ENCODE data around the gene SYT1. TPM values are rescaled to one million over a fixed set of nuclear protein-coding genes. Genes with fewer than 3 reads are reported as not detected.

The SYT1 gene
- total and polyA plus RNA-seq, 2 donors (not counting 3 experiments of a cell fraction or from before 2014, with no cell fraction given) = 3.2 to 15.3 TPM

DNA sequence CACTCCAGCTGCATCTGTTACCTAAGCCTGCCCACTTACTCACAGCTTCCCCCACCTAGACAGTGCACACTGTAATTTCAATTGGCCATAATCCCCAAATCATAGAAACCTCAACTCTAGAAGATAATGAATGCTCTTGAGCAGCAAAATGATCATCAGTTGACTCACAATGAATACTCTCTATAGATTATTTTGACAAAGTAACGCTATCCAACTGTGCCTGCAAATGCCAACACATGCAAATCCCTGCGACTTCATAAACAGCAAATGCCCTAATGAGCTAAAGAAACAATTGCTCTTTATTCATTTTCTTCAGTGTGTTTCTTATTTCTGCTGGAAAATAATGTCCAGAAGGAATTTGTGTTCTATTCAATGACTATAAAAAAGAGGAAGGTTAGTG lies 506.7 kb downstream of the SYT1 start:
- Histone ChIP-seq H3K4me2 (ENCODE audit: insufficient read depth, low read length) (no peak overlapping the region), H3K9me3 (replicated peaks; ENCODE audit: control insufficient read depth, insufficient read depth, low read length) (no peaks in the 10 kb centered on the region), H3K9me1 (replicated peaks; ENCODE audit: control insufficient read depth, extremely low read depth, insufficient read depth, low read length) (no peaks in the 10 kb centered on the region), H3K9ac (replicated peaks; ENCODE audit: extremely low read depth, insufficient read depth, low read length) (no peak overlapping the region), H3K27ac (ENCODE audit: insufficient read depth, low read depth, low read length) (no peak overlapping the region), H3K27me3 (ENCODE audit: control insufficient read depth in 2 of 2, insufficient read depth in 2 of 2, low read length in 2 of 2) (no peaks in the 10 kb centered on the region), H4K20me1 (replicated peaks; ENCODE audit: control insufficient read depth, extremely low read depth, insufficient read depth, low read length) (no peaks in the 10 kb centered on the region), H2AFZ (ENCODE audit: low read depth, low read length) (no peak overlapping the region), H3K4me1 (ENCODE audit: control insufficient read depth, extremely low read depth, insufficient read depth, low read length) (peaks cover 4% of the 10 kb centered on the region), H3K36me3 (ENCODE audit: control insufficient read depth in 2 of 2, extremely low read depth in 1 of 2, insufficient read depth in 2 of 2, low read length in 2 of 2) (no peaks in the 10 kb centered on the region), H3K4me3 (replicated peaks in 1 of 3; ENCODE audit: insufficient read depth in 1 of 3, low read depth in 1 of 3, low read length in 3 of 3) (no peak overlapping the region), H3K79me2 (ENCODE audit: control insufficient read depth, insufficient read depth, low read length) (no peaks in the 10 kb centered on the region)
- no peak for DNase-seq (ENCODE audit: low read depth, low spot score)
- ChIA-PET POLR2A (no interaction called here), CTCF (interaction anchor here (0.7 to 5.6 kb wide), 5 partner anchors 13 to 1225 kb away, joined by 3 to 57 read pairs (median 3); no protein-coding TSS in a partner anchor)
- no peak for TF ChIP-seq MYC (IDR thresholded peaks at IDR 0.05; ENCODE audit: low read depth, low read length)
- TF ChIP-seq POLR2A (IDR thresholded peaks at IDR 0.05; ENCODE audit: low read depth, low read length) = no peak
- TF ChIP-seq POLR2AphosphoS5 (IDR thresholded peaks at IDR 0.05; ENCODE audit: insufficient read depth, low read depth, low read length) = no peak
- TF ChIP-seq FOS (IDR thresholded peaks at IDR 0.05; ENCODE audit: borderline replicate concordance, insufficient read depth, low read length) = no peak
- no peak for TF ChIP-seq EZH2 (IDR thresholded peaks at IDR 0.05; ENCODE audit: borderline replicate concordance, low read depth, low read length, severe bottlenecking)
- no peak for TF ChIP-seq JUN (IDR thresholded peaks at IDR 0.05; ENCODE audit: borderline replicate concordance, insufficient read depth, insufficient read length, low read depth)
- no peak for TF ChIP-seq GATA2 (IDR thresholded peaks at IDR 0.05; ENCODE audit: insufficient read depth, insufficient read length, low read depth, low read length)
- no peak for TF ChIP-seq MAX (IDR thresholded peaks at IDR 0.05; ENCODE audit: insufficient read depth, insufficient read length)
- TF ChIP-seq, protein P1, sequence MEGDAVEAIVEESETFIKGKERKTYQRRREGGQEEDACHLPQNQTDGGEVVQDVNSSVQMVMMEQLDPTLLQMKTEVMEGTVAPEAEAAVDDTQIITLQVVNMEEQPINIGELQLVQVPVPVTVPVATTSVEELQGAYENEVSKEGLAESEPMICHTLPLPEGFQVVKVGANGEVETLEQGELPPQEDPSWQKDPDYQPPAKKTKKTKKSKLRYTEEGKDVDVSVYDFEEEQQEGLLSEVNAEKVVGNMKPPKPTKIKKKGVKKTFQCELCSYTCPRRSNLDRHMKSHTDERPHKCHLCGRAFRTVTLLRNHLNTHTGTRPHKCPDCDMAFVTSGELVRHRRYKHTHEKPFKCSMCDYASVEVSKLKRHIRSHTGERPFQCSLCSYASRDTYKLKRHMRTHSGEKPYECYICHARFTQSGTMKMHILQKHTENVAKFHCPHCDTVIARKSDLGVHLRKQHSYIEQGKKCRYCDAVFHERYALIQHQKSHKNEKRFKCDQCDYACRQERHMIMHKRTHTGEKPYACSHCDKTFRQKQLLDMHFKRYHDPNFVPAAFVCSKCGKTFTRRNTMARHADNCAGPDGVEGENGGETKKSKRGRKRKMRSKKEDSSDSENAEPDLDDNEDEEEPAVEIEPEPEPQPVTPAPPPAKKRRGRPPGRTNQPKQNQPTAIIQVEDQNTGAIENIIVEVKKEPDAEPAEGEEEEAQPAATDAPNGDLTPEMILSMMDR (IDR thresholded peaks at IDR 0.05; ENCODE audit: extremely low read depth in 1 of 2, insufficient read depth in 1 of 2, low read depth in 1 of 2, low read length in 2 of 2) = no peak
- BruUV-seq (replicated peaks) = no TSS peak
- dilution Hi-C loops (cut with MboI; ENCODE audit: extremely low pct_ligation_motif_present, low sequenced_read_pairs) = no loop called here
- intact Hi-C loops (cut with micrococcal nuclease) = loop anchor here (5.0 to 10.0 kb wide), 5 partner anchors 189 to 979 kb away; partner anchors contain the start of gene SYT1
- no peak for FAIRE-seq

All from endothelial cell of umbilical vein (primary cell).